ENCODE results near the gene ZNF641. TPM values are rescaled to one million over a fixed set of nuclear protein-coding genes. Genes with fewer than 3 reads are reported as not detected.

The ZNF641 gene
- total RNA-seq, 6 experiments from 2014 or later = 4.2 to 6.4 (median 5.2) TPM

DNA sequence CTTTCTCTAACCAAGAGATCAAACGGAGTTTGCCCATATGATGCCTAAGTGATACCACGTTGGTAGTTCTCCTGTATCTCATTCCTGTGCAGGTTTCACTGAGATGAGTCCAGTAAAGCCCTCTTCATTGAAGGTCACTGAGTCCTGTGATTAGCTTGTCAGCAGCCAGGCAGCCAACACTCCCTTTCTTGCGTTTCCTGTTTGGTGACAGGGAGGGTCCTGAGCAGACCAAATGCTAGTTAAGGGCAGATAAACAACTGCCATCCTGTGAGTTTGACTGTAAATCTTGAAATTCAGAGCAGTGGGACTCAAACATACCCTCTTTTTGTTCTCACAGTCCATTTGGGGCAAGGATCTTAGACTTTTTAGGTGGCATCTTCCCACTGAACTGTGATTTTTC is 39.4 kb downstream of the ZNF641 start:
- Mint-ChIP-seq H3K4me1 (ENCODE audit: low read depth) (no peaks in the 10 kb centered on the region), H3K4me3 (no peak overlapping the region), H3K27me3 (ENCODE audit: insufficient read depth) (peaks cover 4% of the 10 kb centered on the region), H3K27ac (no peak overlapping the region), H3K36me3 (ENCODE audit: low read depth) (0 out of 2 replicates have a peak, but pooled peaks cover 2% of the 10 kb centered on the region), H3K9me3 (peaks cover 9% of the 10 kb centered on the region)
- DNase-seq = no peak
- TF ChIP-seq, protein P1, sequence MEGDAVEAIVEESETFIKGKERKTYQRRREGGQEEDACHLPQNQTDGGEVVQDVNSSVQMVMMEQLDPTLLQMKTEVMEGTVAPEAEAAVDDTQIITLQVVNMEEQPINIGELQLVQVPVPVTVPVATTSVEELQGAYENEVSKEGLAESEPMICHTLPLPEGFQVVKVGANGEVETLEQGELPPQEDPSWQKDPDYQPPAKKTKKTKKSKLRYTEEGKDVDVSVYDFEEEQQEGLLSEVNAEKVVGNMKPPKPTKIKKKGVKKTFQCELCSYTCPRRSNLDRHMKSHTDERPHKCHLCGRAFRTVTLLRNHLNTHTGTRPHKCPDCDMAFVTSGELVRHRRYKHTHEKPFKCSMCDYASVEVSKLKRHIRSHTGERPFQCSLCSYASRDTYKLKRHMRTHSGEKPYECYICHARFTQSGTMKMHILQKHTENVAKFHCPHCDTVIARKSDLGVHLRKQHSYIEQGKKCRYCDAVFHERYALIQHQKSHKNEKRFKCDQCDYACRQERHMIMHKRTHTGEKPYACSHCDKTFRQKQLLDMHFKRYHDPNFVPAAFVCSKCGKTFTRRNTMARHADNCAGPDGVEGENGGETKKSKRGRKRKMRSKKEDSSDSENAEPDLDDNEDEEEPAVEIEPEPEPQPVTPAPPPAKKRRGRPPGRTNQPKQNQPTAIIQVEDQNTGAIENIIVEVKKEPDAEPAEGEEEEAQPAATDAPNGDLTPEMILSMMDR (IDR thresholded peaks at IDR 0.05) = no peak

DNA sequence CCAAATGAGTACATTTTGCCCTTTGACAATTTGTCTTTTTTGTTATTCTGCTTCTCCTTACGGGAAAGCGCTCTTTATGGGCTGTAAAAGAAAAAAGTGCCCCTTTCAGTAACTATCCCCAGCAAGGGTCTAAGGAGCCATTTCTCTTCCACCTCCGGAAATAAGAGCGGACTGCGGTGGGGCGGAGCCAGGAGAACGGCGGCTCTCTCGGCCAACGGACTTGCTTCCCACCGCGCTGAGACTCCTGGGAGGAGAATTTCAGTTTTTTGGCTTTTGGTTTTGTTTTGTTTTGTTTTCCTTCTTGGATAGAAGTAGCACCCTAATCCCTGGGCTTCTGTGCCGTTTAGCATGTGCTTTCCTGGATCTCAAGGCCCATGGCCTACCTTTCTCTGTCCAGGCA is 43.5 kb downstream of the ZNF641 start:
- H3K4me3 Mint-ChIP-seq = no peak overlapping the region
- H3K9me3 Mint-ChIP-seq = no peaks in the 10 kb centered on the region
- H3K27me3 Mint-ChIP-seq (ENCODE audit: insufficient read depth) = peaks cover 4% of the 10 kb centered on the region
- H3K4me1 Mint-ChIP-seq (ENCODE audit: low read depth) = no peaks in the 10 kb centered on the region
- no peaks in the 10 kb centered on the region for H3K36me3 Mint-ChIP-seq (ENCODE audit: low read depth)
- TF ChIP-seq, protein P1 (IDR thresholded peaks at IDR 0.05) = no peak
- no peak overlapping the region for H3K27ac Mint-ChIP-seq
- no peak for DNase-seq

DNA sequence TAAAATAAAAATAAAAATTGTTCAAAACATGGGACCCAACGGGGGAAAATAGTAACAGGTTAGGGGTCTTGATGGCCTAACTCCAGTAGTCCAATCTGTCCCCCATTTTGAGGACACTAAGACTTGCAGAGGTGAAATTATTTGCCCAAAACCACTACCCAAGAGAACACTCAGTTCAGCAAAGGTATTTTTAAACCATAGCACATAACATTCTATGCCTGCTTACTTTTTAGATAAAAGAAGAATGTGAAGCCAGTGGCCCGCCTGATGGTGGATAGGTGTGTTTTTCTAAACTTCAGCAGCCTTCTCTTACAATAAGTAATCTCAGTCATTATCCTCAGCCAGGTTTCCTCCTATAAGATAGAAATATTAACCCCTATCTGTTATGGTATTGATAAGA is 45.5 kb downstream of the ZNF641 start:
- Mint-ChIP-seq H3K27ac (no peak overlapping the region), H3K9me3 (no peaks in the 10 kb centered on the region), H3K4me1 (ENCODE audit: low read depth) (no peaks in the 10 kb centered on the region), H3K27me3 (ENCODE audit: insufficient read depth) (peaks cover 2% of the 10 kb centered on the region), H3K36me3 (ENCODE audit: low read depth) (no peaks in the 10 kb centered on the region), H3K4me3 (no peak overlapping the region)
- DNase-seq = no peak
- TF ChIP-seq, protein P1 (IDR thresholded peaks at IDR 0.05) = no peak

DNA sequence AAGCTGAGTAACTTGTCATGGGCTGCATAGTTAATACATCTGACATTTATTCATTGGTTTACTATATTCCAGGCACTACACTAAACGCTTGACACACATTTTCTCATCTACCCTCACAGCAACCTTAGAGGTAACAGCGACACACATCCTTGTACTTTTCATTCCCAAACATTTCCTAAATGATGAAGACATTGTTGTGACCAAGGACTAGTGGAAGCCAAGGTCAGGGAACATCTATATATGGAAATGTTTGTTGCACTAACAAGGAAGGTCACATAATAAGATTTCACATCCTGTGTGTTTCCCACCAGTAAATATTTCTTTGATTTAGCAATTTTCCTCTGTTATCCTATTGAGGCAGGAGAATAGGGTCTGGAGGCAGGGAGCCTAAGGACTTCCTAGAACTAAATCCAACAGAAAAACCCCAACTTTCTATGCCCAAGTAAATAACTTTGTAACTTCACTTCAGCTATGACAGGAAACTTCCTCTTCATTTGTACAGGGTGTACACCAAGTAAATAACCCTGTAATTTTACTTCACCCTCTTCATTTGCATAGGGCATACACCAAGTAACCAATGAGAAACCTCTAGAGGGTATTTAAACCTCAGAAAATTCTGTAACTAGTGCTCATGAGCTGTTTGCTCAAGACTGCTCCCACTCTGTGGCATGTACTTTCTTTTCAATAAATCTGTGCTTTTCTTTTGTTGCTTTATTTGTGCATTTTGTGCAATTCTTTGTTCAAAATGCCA is 48.4 kb downstream of the ZNF641 start:
- DNase-seq = no peak
- no peaks in the 10 kb centered on the region for H3K36me3 Mint-ChIP-seq (ENCODE audit: low read depth)
- no peaks in the 10 kb centered on the region for H3K9me3 Mint-ChIP-seq
- no peak overlapping the region for H3K4me3 Mint-ChIP-seq
- peaks cover 5% of the 10 kb centered on the region for H3K27me3 Mint-ChIP-seq (ENCODE audit: insufficient read depth)
- H3K27ac Mint-ChIP-seq = no peak overlapping the region
- H3K4me1 Mint-ChIP-seq (ENCODE audit: low read depth) = no peaks in the 10 kb centered on the region
- TF ChIP-seq, protein P1 (IDR thresholded peaks at IDR 0.05) = no peak

DNA sequence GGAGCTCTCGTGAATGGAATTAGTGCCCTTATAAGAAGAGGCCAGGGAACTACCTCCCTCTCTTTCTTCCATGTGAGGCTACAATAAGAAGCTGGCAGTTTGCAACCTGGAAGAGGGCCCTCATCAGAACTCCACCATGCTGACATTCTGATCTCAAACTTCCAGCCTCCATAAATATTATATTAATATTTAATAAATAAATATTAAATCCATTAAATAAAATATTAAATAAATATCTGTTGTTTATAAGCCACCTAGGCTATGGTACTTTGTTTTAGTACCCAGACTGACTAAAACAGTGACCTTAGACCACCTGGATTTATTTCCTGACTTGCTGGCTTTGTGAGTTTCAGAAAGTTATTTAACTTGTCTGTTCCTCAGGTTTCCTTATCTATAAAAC is 49.9 kb downstream of the ZNF641 start:
- no peak overlapping the region for H3K27ac Mint-ChIP-seq
- no peak overlapping the region for H3K4me3 Mint-ChIP-seq
- TF ChIP-seq, protein P1 (IDR thresholded peaks at IDR 0.05) = no peak
- no peaks in the 10 kb centered on the region for H3K36me3 Mint-ChIP-seq (ENCODE audit: low read depth)
- peaks cover 10% of the 10 kb centered on the region for H3K4me1 Mint-ChIP-seq (ENCODE audit: low read depth)
- DNase-seq = no peak
- H3K27me3 Mint-ChIP-seq (ENCODE audit: insufficient read depth) = peaks cover 7% of the 10 kb centered on the region
- no peaks in the 10 kb centered on the region for H3K9me3 Mint-ChIP-seq
